HPDE6-E6E7 (cell line): ENCODE data around the gene CMBL.
A peak's percentile ranks its signal among the peaks of the same experiment; 100 is the strongest.
"Not testable (repeated sequence)": the region's sequence is repeated elsewhere in the genome, so short reads cannot be mapped to it uniquely, and the experiment has no call there.

Experiments used
- DNase-seq: peaks from one replicate; pipeline ENCODE4 v3.0.0; 2011; ENCODE audit warnings: missing footprints; ENCODE audit errors: extremely low spot score

Gene CMBL

GRCh38 chr5:10285362-10285761 is 22.3 kb downstream of the CMBL start:
- DNase-seq, result not testable (repeated sequence)

DNA sequence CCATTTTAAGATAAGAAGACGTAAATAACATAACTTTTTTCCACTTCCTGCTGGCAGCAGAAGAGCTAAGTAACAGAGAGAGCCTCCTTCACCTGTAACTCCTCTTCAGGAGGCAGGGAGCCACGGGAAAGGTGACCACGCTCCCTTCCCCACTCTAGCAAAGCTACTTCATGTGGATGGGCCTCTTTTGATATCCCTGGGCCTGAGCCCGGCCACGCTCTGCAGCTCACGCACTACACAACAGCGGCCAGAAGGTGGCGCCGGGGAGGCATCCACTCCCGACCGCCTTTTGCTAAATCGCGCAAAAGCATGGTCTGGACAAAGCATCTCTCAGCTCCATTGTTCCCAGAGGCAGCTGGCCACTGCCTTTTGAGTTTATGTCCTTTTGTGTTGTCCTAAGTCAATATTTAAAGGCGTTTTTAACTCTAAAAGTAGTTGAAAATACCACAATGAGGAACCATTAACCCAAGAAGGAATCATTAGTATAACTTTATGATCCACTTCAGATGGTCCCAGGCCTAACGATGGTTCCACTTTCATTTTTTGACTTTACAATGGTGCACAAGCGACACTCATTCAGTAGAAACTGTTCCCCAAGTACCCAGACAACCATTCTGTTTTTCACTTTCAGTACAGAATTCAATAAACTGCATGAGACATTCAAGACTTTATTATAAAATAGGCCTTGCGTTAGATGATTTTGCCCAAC is 23.6 kb downstream of the CMBL start:
- peak; percentile 79 for DNase-seq

DNA sequence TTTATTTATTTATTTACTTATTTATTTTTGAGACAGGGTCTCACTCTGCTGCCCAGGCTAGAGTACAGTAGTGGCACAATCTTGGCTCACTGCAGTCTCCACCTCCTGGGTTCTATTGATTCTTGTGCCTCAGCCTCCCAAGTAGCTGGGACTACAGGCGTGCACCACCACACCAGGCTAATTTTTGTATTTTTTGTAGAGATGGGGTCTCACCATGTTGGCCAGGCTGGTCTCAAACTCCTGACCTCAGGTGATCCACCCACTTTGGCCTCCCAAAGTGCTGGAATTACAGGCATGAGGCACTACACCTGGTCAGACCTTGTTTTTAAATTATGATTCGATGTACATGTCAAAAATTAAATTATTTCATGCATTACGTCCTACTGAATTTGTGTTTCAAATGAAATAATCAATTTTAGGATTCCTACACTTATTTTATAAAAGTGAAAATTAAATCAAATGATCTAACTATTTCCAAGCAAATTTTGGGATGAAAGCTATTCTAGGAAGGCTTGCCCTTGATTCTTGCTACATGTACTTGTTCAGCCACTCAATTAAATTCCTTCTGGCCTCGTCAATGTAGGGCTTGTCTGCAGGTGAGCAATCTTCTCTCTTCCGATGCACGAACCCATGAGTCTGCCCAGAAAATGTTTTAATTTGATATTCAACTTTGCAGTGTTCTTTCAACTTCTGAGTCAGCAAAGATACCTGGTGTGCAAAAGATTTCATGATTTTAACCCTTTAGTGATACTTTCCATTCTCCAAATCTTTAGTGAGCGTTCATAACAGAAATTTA is 27.6 kb downstream of the CMBL start:
- no peak for DNase-seq

- no peak for DNase-seq
Observed at GRCh38 chr5:10279328-10279727, 28.4 kb downstream of the CMBL start.

DNA sequence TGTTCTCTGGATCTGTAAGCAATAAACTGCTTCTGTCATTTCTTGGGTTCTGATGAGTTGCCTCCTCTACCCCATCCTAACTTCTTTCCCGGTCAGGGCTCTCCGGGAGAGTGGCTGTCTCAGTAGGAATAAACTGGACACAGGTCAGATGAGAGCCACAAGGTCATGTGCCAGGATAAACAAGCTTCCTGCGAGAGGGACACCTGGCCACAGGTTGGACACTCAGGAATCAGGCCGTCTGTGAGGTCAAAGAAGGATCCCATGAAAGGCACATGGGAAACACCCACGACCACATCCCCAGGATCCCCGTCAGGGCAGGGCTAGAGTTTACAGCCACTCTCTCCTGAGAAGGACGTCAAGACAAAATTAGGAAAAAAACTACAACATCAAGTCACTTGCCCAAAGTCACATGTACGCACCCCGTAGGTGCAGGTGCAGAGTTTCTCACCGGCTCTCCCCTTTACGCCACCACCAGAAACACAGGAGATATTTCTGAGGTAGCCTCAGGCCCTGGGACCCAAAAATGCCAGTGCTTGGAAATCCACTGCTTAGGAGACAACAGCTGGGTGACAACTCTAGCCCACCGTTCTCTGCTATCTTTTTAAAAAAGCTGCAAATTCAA is 28.9 kb downstream of the CMBL start:
- no peak for DNase-seq

GRCh38 chr5:10277773-10278630 is 29.7 kb downstream of the CMBL start:
- no peak for DNase-seq

GRCh38 chr5:10276691-10277090 is 31.0 kb downstream of the CMBL start:
- DNase-seq, result no peak

GRCh38 chr5:10275991-10276390 is 31.7 kb downstream of the CMBL start:
- no peak for DNase-seq

- DNase-seq, result no peak
Observed at GRCh38 chr5:10275460-10275859, 32.2 kb downstream of the CMBL start.

GRCh38 chr5:10272875-10273209 is 34.9 kb downstream of the CMBL start:
- not testable (repeated sequence) for DNase-seq

- no peak for DNase-seq
Observed at GRCh38 chr5:10272053-10272874, 35.4 kb downstream of the CMBL start.

DNA sequence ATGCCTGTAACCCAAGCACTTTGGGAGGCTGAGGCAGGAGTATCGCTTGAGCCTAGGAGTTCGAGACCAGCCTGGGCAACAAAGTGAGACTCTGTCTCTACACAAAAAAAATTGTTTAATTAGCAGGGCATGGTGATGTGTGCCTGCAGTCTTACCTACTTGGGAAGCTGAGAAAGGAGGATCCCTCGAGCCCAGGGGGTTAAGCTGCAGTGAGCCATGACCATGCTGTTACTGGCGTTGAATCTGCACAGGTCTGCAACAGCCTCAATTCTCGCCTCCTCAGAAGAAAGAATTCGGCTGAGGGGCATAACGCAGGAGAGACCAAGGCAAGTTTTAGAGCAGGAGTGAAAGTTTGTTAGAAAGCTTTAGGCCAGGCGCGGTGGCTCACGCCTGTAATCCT is 39.6 kb downstream of the CMBL start:
- DNase-seq, result no peak

DNA sequence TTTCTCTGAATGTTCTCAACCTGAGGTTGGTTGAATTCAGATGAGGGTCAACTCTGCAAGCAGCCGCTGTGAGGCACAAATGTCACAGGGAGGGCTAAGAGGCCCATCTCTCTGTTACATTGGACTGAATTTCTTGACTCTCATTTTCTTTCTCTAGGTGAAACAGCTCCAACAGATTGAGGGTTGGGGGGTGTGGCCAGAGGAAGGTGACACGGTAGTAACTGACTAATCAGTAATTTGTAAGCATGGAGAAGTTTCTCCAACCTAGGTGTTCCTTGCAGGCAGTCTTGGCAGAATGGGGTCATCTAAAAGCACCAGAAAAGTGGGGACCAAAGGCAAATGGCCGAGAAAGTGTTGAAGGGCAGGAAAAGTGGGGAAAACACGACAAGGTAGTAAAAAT is 40.9 kb downstream of the CMBL start:
- no peak for DNase-seq

DNA sequence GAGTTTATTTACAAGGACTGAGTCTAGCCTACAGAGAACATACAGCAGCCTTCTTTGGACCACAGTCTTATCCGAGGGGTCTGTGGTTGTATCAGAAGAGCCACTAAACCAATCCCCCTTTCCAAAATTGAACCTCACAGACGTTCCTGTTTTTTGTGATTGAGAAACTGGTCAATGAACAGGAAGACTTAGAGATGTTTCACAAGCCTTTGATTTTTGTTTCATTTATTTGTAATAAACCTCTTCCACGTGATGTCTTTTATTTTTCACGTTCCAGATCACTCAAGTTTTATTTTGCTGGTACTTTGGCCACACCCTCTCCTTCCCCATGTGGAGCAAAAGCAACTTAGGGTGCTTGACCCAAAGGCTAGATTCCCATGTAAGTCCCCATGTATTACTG is 41.6 kb downstream of the CMBL start:
- no peak for DNase-seq

DNA sequence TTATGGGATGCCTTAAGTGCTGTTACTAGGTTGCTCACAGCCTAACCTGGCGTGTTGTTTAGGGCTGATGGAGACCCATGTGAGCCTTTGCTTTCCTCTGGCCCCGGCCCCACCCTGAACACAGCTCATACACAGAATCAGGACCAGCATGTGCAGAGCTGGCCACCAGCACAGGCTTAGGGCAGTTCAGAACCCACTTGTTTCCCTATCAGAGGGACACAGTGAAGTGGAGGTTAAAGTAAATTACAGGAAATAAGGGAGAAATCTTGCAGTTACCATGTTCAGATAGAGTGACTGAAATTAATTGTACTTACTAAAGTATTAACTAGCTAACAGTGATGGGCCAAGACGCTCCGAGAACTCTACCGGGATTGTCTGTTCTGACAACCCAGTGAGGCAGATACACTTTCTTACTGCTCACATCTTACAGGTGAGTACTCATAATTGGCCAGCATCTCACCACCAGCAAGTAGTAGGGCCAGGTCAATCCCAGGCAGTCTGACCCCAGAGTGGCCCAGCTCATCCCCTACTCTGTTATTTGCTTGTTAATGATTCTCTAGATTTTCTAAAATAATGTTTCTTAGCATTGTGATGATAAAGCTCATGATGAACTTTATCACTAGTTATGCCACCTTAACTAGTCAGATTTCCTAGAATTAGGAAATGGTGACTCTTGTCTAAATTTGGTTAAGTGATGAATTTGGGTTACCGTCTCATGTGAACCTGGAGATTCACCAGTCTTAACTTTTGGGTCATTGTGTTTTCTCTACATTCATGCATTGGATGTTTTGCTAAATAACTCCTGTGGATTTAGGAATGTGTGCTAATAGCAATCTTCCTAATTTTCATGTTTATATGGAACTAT is 42.2 kb downstream of the CMBL start:
- DNase-seq, result no peak

DNA sequence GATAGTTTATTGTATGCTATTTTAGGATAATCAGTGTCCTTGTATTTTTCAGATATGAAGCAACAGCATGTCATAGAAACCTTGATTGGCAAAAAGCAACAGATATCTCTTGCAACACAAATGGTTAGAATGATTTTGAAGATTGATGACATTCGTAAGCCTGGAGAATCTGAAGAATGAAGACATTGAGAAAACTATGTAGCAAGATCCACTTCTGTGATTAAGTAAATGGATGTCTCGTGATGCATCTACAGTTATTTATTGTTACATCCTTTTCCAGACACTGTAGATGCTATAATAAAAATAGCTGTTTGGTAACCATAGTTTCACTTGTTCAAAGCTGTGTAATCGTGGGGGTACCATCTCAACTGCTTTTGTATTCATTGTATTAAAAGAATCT is 43.1 kb downstream of the CMBL start:
- DNase-seq, result no peak

GRCh38 chr5:10262995-10263394 is 44.7 kb downstream of the CMBL start:
- DNase-seq, result no peak

DNA sequence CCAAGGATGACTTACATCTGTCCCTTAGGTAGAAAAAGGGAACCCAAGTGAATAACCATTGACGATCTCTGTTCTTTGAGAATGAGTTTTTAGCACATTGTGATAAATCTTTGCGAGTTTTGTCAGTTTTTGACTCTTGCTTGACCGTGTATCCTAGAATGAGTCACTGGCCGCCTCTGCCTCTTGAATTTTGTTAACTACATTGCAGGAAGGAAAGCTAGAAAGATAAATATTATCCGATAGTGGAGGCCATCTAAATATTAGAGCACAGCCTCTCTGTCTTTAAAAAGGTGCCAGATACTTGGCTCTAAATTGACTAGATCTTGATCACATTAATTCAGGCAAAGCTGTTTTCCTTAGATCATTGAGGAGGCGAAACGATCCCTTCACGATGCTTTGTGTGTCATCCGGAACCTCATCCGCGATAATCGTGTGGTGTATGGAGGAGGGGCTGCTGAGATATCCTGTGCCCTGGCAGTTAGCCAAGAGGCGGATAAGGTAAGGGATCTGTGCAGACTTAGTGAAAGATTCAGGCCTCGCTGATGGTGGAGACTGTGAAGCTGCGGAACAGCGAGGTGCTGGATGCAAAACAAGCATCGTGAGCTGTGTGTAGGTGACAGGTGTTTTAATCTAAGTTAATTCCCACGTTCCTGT is 45.5 kb downstream of the CMBL start:
- no peak for DNase-seq

- DNase-seq, result no peak
Observed at GRCh38 chr5:10261065-10261464, 46.6 kb downstream of the CMBL start.

- no peak for DNase-seq
Observed at GRCh38 chr5:10259899-10260298, 47.8 kb downstream of the CMBL start.
